GM06990 (cell line): ENCODE measurements around the gene MESP1.

ENCODE experiments used
- DNase-seq: peaks from one replicate; pipeline ENCODE4 v3.0.0-alpha.2; 2011; ENCODE audit not compliant: insufficient read length; ENCODE audit errors: extremely low read depth
- H3K27me3 ChIP-seq: replicated peaks from 2 replicates; pipeline ENCODE4 v1.6.0; 2011; ENCODE audit warnings: low read length; ENCODE audit not compliant: control insufficient read depth, insufficient read depth
- H3K36me3 ChIP-seq: 2 replicates; pipeline ENCODE4 v1.5.1; 2011; ENCODE audit warnings: low read length; ENCODE audit not compliant: control insufficient read depth, insufficient read depth
- H3K4me3 ChIP-seq: replicated peaks from 2 replicates; pipeline ENCODE4 v1.5.1; 2011; ENCODE audit warnings: low read depth, mild to moderate bottlenecking, control low read depth, low read length
- CTCF ChIP-seq: IDR thresholded peaks from 2 replicates; pipeline ENCODE4 v1.5.1; 2011; ENCODE audit warnings: low read length, control low read depth, mild to moderate bottlenecking, inconsistent platforms; ENCODE audit not compliant: insufficient read depth, poor library complexity, severe bottlenecking

MESP1 gene

GRCh38 chr15:89758981-89759380, 7.9 kb upstream of the MESP1 start:
- TF ChIP-seq CTCF, result no peak
- no peak for DNase-seq
- no peak overlapping the region for H3K4me3 ChIP-seq
- no peaks in the 10 kb centered on the region; the same call in none of the 2 replicates for H3K27me3 ChIP-seq
- H3K36me3 ChIP-seq, result no peaks in the 10 kb centered on the region

- H3K36me3 ChIP-seq, result no peaks in the 10 kb centered on the region
- H3K27me3 ChIP-seq, result no peaks in the 10 kb centered on the region; the same call in none of the 2 replicates
- no peak for DNase-seq
- no peak for TF ChIP-seq CTCF
- H3K4me3 ChIP-seq, result no peak overlapping the region
Measured at GRCh38 chr15:89758283-89758682, 7.2 kb upstream of the MESP1 start.

GRCh38 chr15:89756897-89757296, 5.8 kb upstream of the MESP1 start:
- Histone ChIP-seq H3K4me3 (no peak overlapping the region), H3K27me3 (no peaks in the 10 kb centered on the region; the same call in none of the 2 replicates), H3K36me3 (no peaks in the 10 kb centered on the region)
- no peak for TF ChIP-seq CTCF
- DNase-seq, result no peak

GRCh38 chr15:89755701-89756100, 4.7 kb upstream of the MESP1 start:
- H3K27me3 ChIP-seq, result no peaks in the 10 kb centered on the region; the same call in none of the 2 replicates
- no peak overlapping the region for H3K4me3 ChIP-seq
- TF ChIP-seq CTCF, result no peak
- H3K36me3 ChIP-seq, result no peaks in the 10 kb centered on the region
- no peak for DNase-seq

- no peak for DNase-seq
- Histone ChIP-seq H3K36me3 (no peaks in the 10 kb centered on the region), H3K4me3 (no peak overlapping the region), H3K27me3 (peaks cover 2% of the 10 kb centered on the region)
- TF ChIP-seq CTCF, result no peak
Measured at GRCh38 chr15:89754361-89755154, 3.5 kb upstream of the MESP1 start.
